Natural killer cell (primary cell): ENCODE data around the gene FLVCR1. TPM values are rescaled to one million over a fixed set of nuclear protein-coding genes. Genes with fewer than 3 reads are reported as not detected.

Source experiments
- ATAC-seq, 3 donors: fragments of 150-1000 bp in 2 of 3; fragments of 200-7000 bp in 1 of 3; cut with Tn5 transposase; 1 replicate in 1 of 3; 2 replicates in 2 of 3; pipeline ENCODE4 v1.10.0; 2021; ENCODE audit warnings: mild to moderate bottlenecking in 2 of 3, moderate library complexity in 2 of 3
- DNase-seq, 2 donors: peaks; one replicate each; pipeline versions ENCODE4 v3.0.0 to v3.0.0-alpha.2; 2013 to 2021; ENCODE audit warnings: mixed read lengths in 1 of 2
- H3K27ac ChIP-seq: one replicate; pipeline ENCODE4 v1.5.1; 2013; ENCODE audit warnings: mild to moderate bottlenecking, low read length
- H3K27me3 ChIP-seq: one replicate; pipeline ENCODE4 v1.6.1; 2013; ENCODE audit warnings: low read length; ENCODE audit not compliant: control insufficient read depth, insufficient read depth
- H3K36me3 ChIP-seq: one replicate; pipeline ENCODE4 v1.6.1; 2013; ENCODE audit warnings: low read length; ENCODE audit not compliant: control insufficient read depth, insufficient read depth
- H3K4me1 ChIP-seq: one replicate; pipeline ENCODE4 v1.6.1; 2013; ENCODE audit warnings: low read length; ENCODE audit not compliant: control insufficient read depth, insufficient read depth
- H3K4me3 ChIP-seq: one replicate; pipeline ENCODE4 v1.5.1; 2013; ENCODE audit warnings: low read length
- H3K9me3 ChIP-seq: one replicate; pipeline ENCODE4 v1.6.1; 2013; ENCODE audit warnings: low read length; ENCODE audit not compliant: control insufficient read depth, insufficient read depth
- H3K27ac Mint-ChIP-seq, 2 donors: one replicate each; pipeline ENCODE4 v1.8.0; 2022; ENCODE audit warnings: mild to moderate bottlenecking in 2 of 2, mixed read lengths in 2 of 2, moderate library complexity in 1 of 2
- H3K27me3 Mint-ChIP-seq, 2 donors: one replicate each; pipeline ENCODE4 v1.8.0; 2022; ENCODE audit warnings: low read depth in 2 of 2, mixed read lengths in 2 of 2
- H3K36me3 Mint-ChIP-seq: one replicate; pipeline ENCODE4 v1.8.0; 2022; ENCODE audit warnings: mixed read lengths
- H3K4me1 Mint-ChIP-seq, 2 donors: one replicate each; pipeline ENCODE4 v1.8.0; 2022; ENCODE audit warnings: mixed read lengths in 2 of 2
- H3K4me3 Mint-ChIP-seq: one replicate; pipeline ENCODE4 v1.8.0; 2022; ENCODE audit warnings: mild to moderate bottlenecking, moderate library complexity, mixed read lengths
- H3K9me3 Mint-ChIP-seq, 2 donors: one replicate each; pipeline ENCODE4 v1.8.0; 2022; ENCODE audit warnings: mixed read lengths in 2 of 2
- CTCF ChIP-seq: fragments of 200-600 bp; IDR thresholded peaks from one replicate; pipeline ENCODE4 v1.8.0; 2022; ENCODE audit warnings: antibody characterized with exemption
- WGBS: methylation state at CpG from one replicate; pipeline ENCODE4 v1.1.7; 2013; ENCODE audit warnings: missing lambda C conversion rate; ENCODE audit not compliant: insufficient coverage; 5-methylcytosine and 5-hydroxymethylcytosine counted together
- intact Hi-C: fragments of 100-400 bp; cut with micrococcal nuclease; formaldehyde crosslinking; loops from one replicate; pipeline ENCODE4 v1.14.2; 2022
- total RNA-seq, 4 donors: library from RNA; stranded (reverse); fragments of 120-200 nt in 1 of 4; gene quantifications; one replicate each; pipeline versions ENCODE4 v1.2.3 to v1.2.4, GENCODE V29; 2013 to 2022

Gene FLVCR1
- total RNA-seq, 3 donors from 2014 or later (not counting 1 experiment from before 2014, with no cell fraction given), result 8.1 to 15.0 (median 11.4) TPM

GRCh38 chr1:212847549-212847948 is 10.5 kb upstream of the FLVCR1 start, which contains the start of gene SPATA45:
TSS of gene SPATA45 (minus strand) at chr1:212847649. CDS start at chr1:212836149, 11,500 bp downstream.
- no peak within 1 kb of the TSS for H3K4me3 ChIP-seq

GRCh38 chr1:212852105-212852688 is 5.9 kb upstream of the FLVCR1 start:
- over 99% methylated on average over 4 of the region's 5 CpGs for WGBS
- ATAC-seq (no peak), DNase-seq (no peak)
- Mint-ChIP-seq H3K36me3 (no peaks in the 10 kb centered on the region), H3K27ac (no peak overlapping the region), H3K4me3 (no peak overlapping the region), H3K27me3 (no peaks in the 10 kb centered on the region), H3K9me3 (no peaks in the 10 kb centered on the region), H3K4me1 (peaks cover 5 to 9% of the 10 kb centered on the region in 2 donors)
- Histone ChIP-seq H3K4me1 (peaks cover 6% of the 10 kb centered on the region), H3K27ac (no peak overlapping the region), H3K27me3 (no peaks in the 10 kb centered on the region), H3K4me3 (no peak overlapping the region), H3K36me3 (no peaks in the 10 kb centered on the region), H3K9me3 (no peaks in the 10 kb centered on the region)
- intact Hi-C loops, result no loop called here
- no peak for TF ChIP-seq CTCF

More at GRCh38 chr1:212847549-212847948, 10.5 kb upstream of the FLVCR1 start, which contains the start of gene SPATA45:
- TF ChIP-seq CTCF, result no peak
- Mint-ChIP-seq H3K36me3 (no peaks in the 10 kb centered on the region), H3K4me3 (no peak within 1 kb of the TSS), H3K9me3 (no peaks in the 10 kb centered on the region), H3K27me3 (no peaks in the 10 kb centered on the region), H3K4me1 (no peaks in the 10 kb centered on the region), H3K27ac (no peak within 1 kb of the TSS)
- Histone ChIP-seq H3K27me3 (no peaks in the 10 kb centered on the region), H3K27ac (no peak within 1 kb of the TSS), H3K4me1 (no peaks in the 10 kb centered on the region), H3K9me3 (peaks cover 8% of the 10 kb centered on the region), H3K36me3 (no peaks in the 10 kb centered on the region)
- DNase-seq (no peak), ATAC-seq (no peak)
- intact Hi-C loops, result no loop called here
- 99% methylated on average over 3 of the region's 4 CpGs for WGBS

DNA sequence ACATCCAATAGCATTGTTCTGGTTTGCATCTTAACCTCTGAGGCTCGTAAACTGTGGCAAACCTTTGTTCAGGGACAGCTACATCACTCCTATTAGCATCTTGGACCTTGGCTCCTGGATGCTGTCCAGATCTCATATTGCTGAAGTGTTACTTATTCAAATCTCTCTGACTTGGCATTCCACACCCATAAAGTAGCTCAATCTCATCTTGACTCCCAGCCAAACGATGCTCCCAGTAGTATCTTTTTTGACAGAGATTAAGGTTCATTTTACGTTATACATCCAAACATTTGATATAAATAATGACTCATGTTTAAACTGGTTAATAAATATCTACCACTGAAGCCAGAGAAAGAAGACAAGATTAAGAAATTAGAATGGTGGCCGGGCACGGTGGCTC is 4.4 kb upstream of the FLVCR1 start:
- intact Hi-C loops, result no loop called here
- Histone ChIP-seq H3K27me3 (no peaks in the 10 kb centered on the region), H3K27ac (no peak overlapping the region), H3K4me1 (peaks cover 11% of the 10 kb centered on the region), H3K4me3 (no peak overlapping the region), H3K9me3 (no peaks in the 10 kb centered on the region), H3K36me3 (no peaks in the 10 kb centered on the region)
- Mint-ChIP-seq H3K4me1 (peaks cover 10 to 17% of the 10 kb centered on the region in 2 donors), H3K36me3 (no peaks in the 10 kb centered on the region), H3K9me3 (no peaks in the 10 kb centered on the region), H3K4me3 (no peak overlapping the region), H3K27ac (no peak overlapping the region), H3K27me3 (no peaks in the 10 kb centered on the region)
- no peak for ATAC-seq
- 99% methylated on average over 3 of the region's 5 CpGs for WGBS
- TF ChIP-seq CTCF, result no peak
- DNase-seq, result no peak

DNA sequence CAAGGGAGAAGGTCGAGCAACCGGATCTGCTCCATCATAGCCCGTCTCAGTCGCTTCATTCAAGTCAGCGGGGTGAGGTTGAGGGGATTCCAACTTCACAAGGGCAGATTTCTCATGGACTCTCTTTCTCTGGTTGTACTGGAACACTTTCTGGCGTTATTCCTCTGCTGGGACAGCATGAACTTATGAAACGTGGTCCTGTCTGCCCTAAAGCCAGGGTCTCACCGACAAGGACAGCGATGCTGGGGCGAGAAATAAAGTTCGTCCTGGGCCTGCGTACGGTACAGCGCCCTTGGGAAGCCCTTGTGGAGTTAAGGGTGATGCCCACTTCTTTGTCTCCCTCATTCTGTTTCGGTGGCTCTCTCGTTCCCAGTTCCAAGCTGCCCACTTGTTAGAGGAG is 1.3 kb upstream of the FLVCR1 start:
- Histone ChIP-seq H3K27ac (no peak overlapping the region), H3K9me3 (no peaks in the 10 kb centered on the region), H3K4me1 (peaks cover 26% of the 10 kb centered on the region), H3K36me3 (no peaks in the 10 kb centered on the region), H3K27me3 (no peaks in the 10 kb centered on the region), H3K4me3 (no peak overlapping the region)
- no peaks in the 10 kb centered on the region for H3K27me3 Mint-ChIP-seq
- no peak for TF ChIP-seq CTCF
- intact Hi-C loops, result loop anchor here (5.0 kb wide), 1 partner anchor 64 kb away; the partner anchor contains the start of genes NSL1 and TATDN3
- H3K27ac Mint-ChIP-seq, result peak overlapping the region in 1 of 2 donors; percentile 87
- H3K9me3 Mint-ChIP-seq, result no peaks in the 10 kb centered on the region
- peak overlapping the region; percentile 95 for H3K4me3 Mint-ChIP-seq
- H3K4me1 Mint-ChIP-seq, result peaks cover 10 to 26% of the 10 kb centered on the region in 2 donors
- no peak for DNase-seq
- 98% methylated on average over 16 of the region's 16 CpGs for WGBS
- no peak for ATAC-seq
- H3K36me3 Mint-ChIP-seq, result no peaks in the 10 kb centered on the region
